AG09309 (cell line): ENCODE data around the gene RBM23.

ENCODE experiments used
- DNase-seq: peaks from one replicate; pipeline ENCODE4 v3.0.0-alpha.2; 2010; ENCODE audit warnings: low read depth
- H3K4me3 ChIP-seq: 2 replicates; pipeline ENCODE4 v1.5.1; 2011; ENCODE audit warnings: mild to moderate bottlenecking, low read depth, low read length, moderate library complexity; ENCODE audit not compliant: control insufficient read depth
- TF ChIP-seq, protein P1 (sequence below): IDR thresholded peaks from 2 replicates; pipeline ENCODE4 v1.5.1; 2011; ENCODE audit warnings: mild to moderate bottlenecking, low read depth, low read length, inconsistent platforms; ENCODE audit not compliant: insufficient read depth, control insufficient read depth; ENCODE audit errors: missing control alignments

Gene RBM23

DNA sequence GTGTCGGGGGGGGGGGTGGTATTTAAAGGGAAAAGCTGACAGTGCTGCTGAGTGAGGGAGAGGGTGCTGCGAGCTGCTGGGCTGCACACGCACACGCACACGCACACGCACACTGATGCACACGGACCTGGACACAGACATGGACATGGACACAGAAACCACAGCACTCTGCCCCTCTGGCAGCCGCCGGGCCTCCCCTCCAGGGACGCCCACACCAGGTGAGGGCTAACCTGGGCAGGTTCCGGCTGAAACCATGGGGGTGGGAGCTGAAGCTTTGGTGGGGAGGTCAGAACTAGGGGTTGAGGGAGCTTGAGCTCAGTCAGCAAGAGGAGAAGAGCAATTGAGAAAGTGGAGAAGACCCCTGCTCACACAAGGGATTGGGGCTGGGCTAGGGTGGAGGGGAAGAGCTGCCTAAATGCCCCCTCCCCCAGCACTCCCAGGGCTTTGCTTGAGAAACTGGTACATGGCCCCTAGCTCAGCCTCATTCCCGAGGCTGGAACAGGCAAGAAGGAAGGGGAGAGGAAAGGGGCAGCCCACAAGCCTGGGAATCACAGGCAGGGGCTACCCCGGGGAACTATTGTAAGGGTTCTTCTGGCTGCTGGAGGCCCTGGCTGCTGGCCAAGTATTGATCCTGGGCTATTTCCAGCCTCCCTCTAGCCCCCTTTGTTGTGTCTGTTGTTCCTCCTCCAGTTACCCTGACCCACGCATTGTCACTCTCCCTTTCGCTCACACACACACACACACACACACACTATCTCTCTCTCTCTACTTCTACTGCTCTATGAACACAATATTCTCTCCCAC, 35.6 kb downstream of the RBM23 start, which contains the start of gene REM2:
Gene REM2 (plus strand): TSS at position 50 of the 804 bp plus-strand sequence. CDS start 66 bp downstream, at position 116.
- no peak within 1 kb of the TSS for H3K4me3 ChIP-seq
- TF ChIP-seq, protein P1, sequence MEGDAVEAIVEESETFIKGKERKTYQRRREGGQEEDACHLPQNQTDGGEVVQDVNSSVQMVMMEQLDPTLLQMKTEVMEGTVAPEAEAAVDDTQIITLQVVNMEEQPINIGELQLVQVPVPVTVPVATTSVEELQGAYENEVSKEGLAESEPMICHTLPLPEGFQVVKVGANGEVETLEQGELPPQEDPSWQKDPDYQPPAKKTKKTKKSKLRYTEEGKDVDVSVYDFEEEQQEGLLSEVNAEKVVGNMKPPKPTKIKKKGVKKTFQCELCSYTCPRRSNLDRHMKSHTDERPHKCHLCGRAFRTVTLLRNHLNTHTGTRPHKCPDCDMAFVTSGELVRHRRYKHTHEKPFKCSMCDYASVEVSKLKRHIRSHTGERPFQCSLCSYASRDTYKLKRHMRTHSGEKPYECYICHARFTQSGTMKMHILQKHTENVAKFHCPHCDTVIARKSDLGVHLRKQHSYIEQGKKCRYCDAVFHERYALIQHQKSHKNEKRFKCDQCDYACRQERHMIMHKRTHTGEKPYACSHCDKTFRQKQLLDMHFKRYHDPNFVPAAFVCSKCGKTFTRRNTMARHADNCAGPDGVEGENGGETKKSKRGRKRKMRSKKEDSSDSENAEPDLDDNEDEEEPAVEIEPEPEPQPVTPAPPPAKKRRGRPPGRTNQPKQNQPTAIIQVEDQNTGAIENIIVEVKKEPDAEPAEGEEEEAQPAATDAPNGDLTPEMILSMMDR = no peak
- no peak for DNase-seq

GRCh38 chr14:22882529-22883172, 36.3 kb downstream of the RBM23 start:
- DNase-seq = no peak
- TF ChIP-seq, protein P1 = no peak

GRCh38 chr14:22882064-22882463, 36.9 kb downstream of the RBM23 start:
- no peak for DNase-seq
- TF ChIP-seq, protein P1 = no peak
- no peak overlapping the region for H3K4me3 ChIP-seq

More at GRCh38 chr14:22882529-22883172, 36.3 kb downstream of the RBM23 start:
- H3K4me3 ChIP-seq = no peak overlapping the region

GRCh38 chr14:22878271-22879246, 40.4 kb downstream of the RBM23 start:
- DNase-seq = no peak
- TF ChIP-seq, protein P1 = no peak

DNA sequence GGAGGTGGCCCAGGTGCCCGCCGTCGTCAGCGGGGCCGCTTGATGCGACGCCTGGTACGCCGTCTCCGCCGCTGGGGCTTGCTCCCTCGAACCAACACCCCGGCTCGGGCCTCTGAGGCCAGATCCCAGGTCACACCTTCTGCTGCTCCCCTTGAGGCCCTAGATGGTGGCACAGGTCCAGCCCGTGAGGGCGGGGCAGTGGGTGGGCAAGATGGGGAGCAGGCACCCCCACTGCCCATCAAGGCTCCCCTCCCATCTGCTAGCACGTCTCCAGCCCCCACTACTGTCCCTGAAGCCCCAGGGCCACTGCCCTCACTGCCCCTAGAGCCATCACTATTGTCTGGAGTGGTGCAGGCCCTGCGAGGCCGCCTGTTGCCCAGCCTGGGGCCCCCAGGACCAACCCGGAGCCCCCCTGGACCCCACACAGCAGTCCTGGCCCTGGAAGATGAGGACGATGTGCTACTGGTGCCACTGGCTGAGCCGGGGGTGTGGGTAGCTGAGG, 41.9 kb downstream of the RBM23 start:
- no peak overlapping the region for H3K4me3 ChIP-seq
- DNase-seq = no peak
- TF ChIP-seq, protein P1 = no peak

More at GRCh38 chr14:22878271-22879246, 40.4 kb downstream of the RBM23 start:
- no peak overlapping the region for H3K4me3 ChIP-seq
